ENCODE measurements around the gene COG6.
A peak's percentile ranks its signal among the peaks of the same experiment; 100 is the strongest.

COG6 gene

GRCh38 chr13:39676315-39676876, 20.9 kb downstream of the COG6 start:
- peak; percentile 6 for DNase-seq (ENCODE audit: low read depth, low spot score)

- DNase-seq (ENCODE audit: low read depth, low spot score): no peak
Measured at GRCh38 chr13:39682310-39682709, 26.8 kb downstream of the COG6 start.

GRCh38 chr13:39682788-39683187, 27.3 kb downstream of the COG6 start:
- DNase-seq (ENCODE audit: low read depth, low spot score): no peak

- no peak for DNase-seq (ENCODE audit: low read depth, low spot score)
Measured at GRCh38 chr13:39684531-39685137, 29.2 kb downstream of the COG6 start.

- DNase-seq (ENCODE audit: low read depth, low spot score): no peak
Measured at GRCh38 chr13:39685652-39686051, 30.2 kb downstream of the COG6 start.

DNA sequence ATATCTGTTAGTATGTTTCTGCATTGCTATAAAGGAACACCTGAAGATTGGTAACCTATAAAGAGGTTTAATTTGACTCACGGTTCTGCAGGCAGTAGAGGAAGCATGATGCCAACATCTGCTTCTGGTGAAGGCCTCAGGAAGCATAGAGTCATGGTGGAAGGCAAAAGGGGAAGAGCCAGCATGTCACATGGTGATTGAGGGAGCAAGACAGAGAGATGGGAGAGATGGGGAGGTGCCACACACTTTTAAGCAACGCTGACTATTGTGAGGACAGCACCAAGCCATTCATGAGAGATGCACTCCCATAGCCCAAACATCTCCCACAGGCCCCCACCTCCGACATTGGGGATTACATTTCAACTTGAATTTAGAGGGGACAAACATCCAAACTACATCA, 32.8 kb downstream of the COG6 start:
- no peak for DNase-seq (ENCODE audit: low read depth, low spot score)

DNA sequence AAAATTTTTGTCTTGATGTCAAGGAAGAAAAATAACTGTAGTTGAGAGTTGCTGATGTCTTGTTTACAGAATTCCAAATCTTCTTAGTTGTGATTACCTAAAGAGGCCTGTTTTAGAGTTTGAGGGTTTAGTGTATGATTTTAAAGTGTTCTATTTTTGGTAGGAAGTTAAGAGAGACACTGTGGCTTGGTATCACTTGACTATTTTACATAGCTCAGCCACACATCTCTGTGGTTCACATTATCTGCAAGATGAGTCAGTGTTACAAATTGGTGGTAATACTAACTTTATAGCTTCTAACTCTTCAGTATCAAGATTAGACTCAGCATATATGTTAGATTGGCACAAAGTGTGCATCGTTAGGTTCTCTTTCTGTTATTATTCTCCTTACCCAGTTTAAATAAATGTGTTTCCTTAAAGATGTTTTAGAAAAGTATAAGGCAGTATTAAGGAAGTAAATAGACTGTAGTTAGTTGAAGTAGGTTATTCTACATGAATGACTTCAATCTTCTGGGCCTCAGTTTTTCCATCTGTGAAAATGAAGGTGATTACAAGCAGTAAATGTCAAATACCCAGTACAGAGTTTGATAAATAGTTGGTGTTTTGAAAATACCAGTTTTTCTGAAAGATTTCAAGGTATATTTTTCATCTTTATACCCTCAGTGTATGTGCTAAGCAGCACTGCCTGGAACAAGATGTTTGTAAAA, 33.4 kb downstream of the COG6 start:
- no peak for DNase-seq (ENCODE audit: low read depth, low spot score)

DNA sequence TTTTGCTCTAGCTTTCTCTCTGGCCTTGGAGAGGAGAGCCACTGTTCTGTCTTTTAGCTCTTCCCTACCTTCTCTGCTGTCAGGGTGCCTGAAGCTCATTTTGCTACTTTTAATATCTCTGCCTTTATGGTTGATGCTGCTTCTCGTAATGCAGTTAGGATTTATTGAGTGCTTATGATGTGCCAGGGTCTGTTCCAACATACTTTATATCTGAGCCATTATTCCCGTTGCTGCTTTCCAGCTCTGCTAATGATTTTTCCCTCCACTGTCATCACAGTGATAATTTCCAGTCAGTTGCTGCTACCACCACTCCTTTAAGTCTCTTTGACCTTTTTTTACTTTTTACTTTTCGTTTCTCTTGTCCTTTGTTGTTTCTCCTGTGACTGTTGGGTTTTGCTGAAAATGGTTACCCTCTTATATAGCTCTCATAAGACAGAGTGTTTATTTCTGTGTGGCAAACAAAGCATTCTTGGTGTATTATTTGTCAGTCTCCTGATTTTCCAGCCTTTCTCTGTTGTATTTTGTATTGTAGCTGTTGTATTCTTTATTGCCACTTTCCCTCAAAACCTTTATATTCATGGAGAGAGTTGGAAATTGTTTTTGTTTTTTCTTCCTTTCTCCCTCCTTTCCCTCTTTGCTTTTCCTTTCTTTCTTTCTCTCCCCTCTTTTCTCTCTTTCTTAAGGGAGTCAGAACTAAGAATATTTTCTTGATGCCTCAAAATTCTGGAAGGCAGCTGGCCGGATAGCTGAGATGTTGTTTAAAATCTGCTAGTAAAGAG, 37.4 kb downstream of the COG6 start:
- no peak for DNase-seq (ENCODE audit: low read depth, low spot score)

DNA sequence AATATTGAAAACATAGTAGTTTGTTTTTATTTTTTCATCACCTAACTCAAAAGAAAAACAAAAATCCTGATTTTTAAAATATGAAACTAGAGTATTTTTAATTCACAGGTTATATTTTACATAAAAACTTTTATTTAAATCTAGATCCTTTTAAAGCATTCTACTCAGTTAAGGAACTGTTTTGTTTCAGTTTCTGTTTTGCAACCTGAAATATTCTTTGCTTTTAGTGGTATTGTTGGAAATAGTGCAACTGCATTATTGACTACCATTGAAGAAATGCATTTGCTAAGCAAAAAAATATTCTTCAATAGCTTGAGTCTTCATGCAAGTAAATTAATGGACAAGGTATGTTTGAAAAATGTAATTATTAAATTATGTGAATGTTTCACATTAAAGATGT, 43.8 kb downstream of the COG6 start:
- DNase-seq (ENCODE audit: low read depth, low spot score): no peak

DNA sequence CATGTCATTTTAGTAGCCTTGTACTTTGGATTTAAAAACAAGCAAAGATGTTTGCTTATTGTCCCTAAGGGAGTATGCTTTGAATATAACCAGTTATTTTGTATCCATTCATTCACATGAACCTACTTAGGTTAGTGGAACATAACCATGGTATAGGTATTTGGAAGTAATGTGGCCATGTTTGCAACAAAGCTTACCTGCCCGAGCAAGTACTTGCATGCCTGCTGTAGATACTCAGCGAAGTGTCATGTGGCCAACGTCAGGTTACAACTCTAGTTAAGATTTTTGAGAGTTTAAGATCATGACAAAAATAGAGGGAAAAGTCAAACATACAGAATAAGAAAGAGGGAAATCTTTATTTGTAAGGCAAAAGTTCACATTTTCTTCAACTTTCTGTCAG, 57.2 kb downstream of the COG6 start:
- no peak for DNase-seq (ENCODE audit: low read depth, low spot score)

DNA sequence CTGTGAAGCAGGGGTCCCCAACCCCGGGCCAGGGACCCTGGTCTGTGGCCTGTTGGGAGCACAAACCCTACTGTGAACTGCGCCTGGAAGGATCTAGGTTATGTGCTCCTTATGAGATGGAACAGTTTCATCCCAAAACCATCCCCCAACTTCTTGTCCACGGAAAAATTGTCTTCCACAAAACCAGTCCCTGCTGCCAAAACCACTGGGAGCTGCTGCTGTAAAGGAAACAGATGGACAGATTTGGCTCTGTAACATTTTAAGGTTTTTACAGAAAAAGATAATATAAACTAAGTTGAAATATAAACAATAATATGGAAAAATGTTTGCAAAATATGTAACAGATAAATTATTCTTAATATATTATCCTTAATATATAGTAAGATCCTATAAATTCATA, 73.7 kb downstream of the COG6 start:
- no peak for DNase-seq (ENCODE audit: low read depth, low spot score)

DNA sequence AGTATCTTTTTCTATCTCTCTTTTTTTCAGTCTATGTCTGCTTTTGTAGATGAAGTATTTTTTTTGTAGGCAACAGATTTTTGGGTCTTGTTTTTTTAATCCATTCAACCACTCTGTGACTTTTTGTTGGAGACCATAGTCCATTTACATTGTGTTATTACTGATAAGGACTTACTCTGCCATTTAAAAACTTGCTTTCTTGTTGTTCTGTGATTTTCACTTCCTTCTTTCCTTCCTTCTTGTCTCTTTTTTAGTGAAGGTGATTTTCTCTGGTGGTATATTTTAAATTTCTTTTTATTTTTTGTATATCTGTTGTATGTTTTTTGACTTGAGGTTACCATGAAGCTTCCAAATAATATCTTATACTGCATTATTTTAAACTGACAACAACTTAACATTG, 79.5 kb downstream of the COG6 start:
- no peak for DNase-seq (ENCODE audit: low read depth, low spot score)

GRCh38 chr13:39737047-39737446, 81.6 kb downstream of the COG6 start:
- no peak for DNase-seq (ENCODE audit: low read depth, low spot score)

GRCh38 chr13:39740761-39741160, 85.3 kb downstream of the COG6 start:
- DNase-seq (ENCODE audit: low read depth, low spot score): no peak

GRCh38 chr13:39748961-39749360, 93.5 kb downstream of the COG6 start:
- DNase-seq (ENCODE audit: low read depth, low spot score): no peak

GRCh38 chr13:39749528-39749927, 94.1 kb downstream of the COG6 start:
- DNase-seq (ENCODE audit: low read depth, low spot score): no peak

GRCh38 chr13:39751805-39752204, 96.3 kb downstream of the COG6 start:
- no peak for DNase-seq (ENCODE audit: low read depth, low spot score)

DNA sequence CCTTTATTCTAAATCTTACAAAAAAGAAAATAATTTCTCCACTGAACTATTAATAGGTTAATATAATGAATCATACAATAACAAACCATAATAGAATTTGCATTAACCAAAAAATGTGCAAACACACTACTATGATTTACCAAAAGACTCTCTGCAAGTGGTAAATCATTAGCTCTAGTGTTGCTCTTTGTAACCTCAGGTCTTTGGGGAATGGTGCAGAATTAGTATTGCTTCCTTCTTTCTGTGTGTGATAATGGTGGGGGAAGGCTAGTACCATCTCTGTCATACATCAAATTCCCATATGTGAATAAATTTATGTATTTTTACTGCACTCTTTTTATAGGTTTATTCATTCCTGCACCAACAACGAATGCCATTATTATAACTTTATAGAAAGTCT, 105.1 kb downstream of the COG6 start:
- DNase-seq (ENCODE audit: low read depth, low spot score): no peak

- DNase-seq (ENCODE audit: low read depth, low spot score): no peak
Measured at GRCh38 chr13:39765801-39766463, 110.5 kb downstream of the COG6 start.

- DNase-seq (ENCODE audit: low read depth, low spot score): no peak
Measured at GRCh38 chr13:39766464-39767158, 111.1 kb downstream of the COG6 start.

GRCh38 chr13:39767791-39768517, 112.5 kb downstream of the COG6 start:
- no peak for DNase-seq (ENCODE audit: low read depth, low spot score)
